Hepatocyte (in vitro differentiated cells): ENCODE results near the gene ARHGAP6. TPM values are rescaled to one million over a fixed set of nuclear protein-coding genes. Genes with fewer than 3 reads are reported as not detected.
"Not testable (repeated sequence)": the region's sequence is repeated elsewhere in the genome, so short reads cannot be mapped to it uniquely, and the experiment has no call there.

ENCODE experiments used
- DNase-seq: peaks from one replicate; pipeline ENCODE4 v3.0.0-alpha.2; 2016; ENCODE audit warnings: low spot score
- H2AFZ ChIP-seq: fragments of 200-600 bp; sonication (generic); 2 replicates; pipeline ENCODE4 v1.6.0; 2016; ENCODE audit warnings: antibody characterized with exemption, mild to moderate bottlenecking
- H3K27ac ChIP-seq: fragments of 200-600 bp; sonication (generic); 2 replicates; pipeline ENCODE4 v1.5.1; 2016; ENCODE audit warnings: mild to moderate bottlenecking
- H3K27me3 ChIP-seq: fragments of 200-600 bp; sonication (generic); 2 replicates; pipeline ENCODE4 v1.6.1; 2016
- H3K36me3 ChIP-seq: fragments of 200-600 bp; sonication (generic); replicated peaks from 2 replicates; pipeline ENCODE4 v1.5.1; 2016; ENCODE audit warnings: low read depth; ENCODE audit not compliant: insufficient read depth
- H3K4me1 ChIP-seq: fragments of 200-600 bp; sonication (generic); 2 replicates; pipeline ENCODE4 v1.5.1; 2016; ENCODE audit warnings: mild to moderate bottlenecking, moderate library complexity; ENCODE audit not compliant: insufficient read depth
- H3K4me2 ChIP-seq: fragments of 200-600 bp; sonication (generic); 2 replicates; pipeline ENCODE4 v1.6.0; 2016
- H3K4me3 ChIP-seq: fragments of 200-600 bp; sonication (generic); 2 replicates; pipeline ENCODE4 v1.5.1; 2016; ENCODE audit warnings: mild to moderate bottlenecking
- H3K79me2 ChIP-seq: fragments of 200-600 bp; sonication (generic); 2 replicates; pipeline ENCODE4 v1.6.0; 2017; ENCODE audit warnings: mild to moderate bottlenecking
- H3K9me2 ChIP-seq: fragments of 200-600 bp; sonication (generic); replicated peaks from 2 replicates; pipeline ENCODE4 v1.6.0; 2017; ENCODE audit warnings: mild to moderate bottlenecking; ENCODE audit not compliant: insufficient read depth
- H3K9me3 ChIP-seq: fragments of 200-600 bp; sonication (generic); 2 replicates; pipeline ENCODE4 v1.5.1; 2016; ENCODE audit warnings: low read depth, mild to moderate bottlenecking
- H4K20me1 ChIP-seq: fragments of 200-600 bp; sonication (generic); 2 replicates; pipeline ENCODE4 v1.6.0; 2016; ENCODE audit warnings: mild to moderate bottlenecking; ENCODE audit not compliant: insufficient read depth, poor library complexity, severe bottlenecking
- CTCF ChIP-seq: fragments of 200-600 bp; sonication (generic); IDR thresholded peaks from 2 replicates; pipeline ENCODE4 v1.5.1; 2016; ENCODE audit warnings: antibody characterized with exemption, mild to moderate bottlenecking; ENCODE audit not compliant: poor library complexity
- EZH2 ChIP-seq: fragments of 200-600 bp; sonication (generic); IDR thresholded peaks from 2 replicates; pipeline ENCODE4 v1.6.1; 2016; ENCODE audit warnings: antibody characterized with exemption, mild to moderate bottlenecking, borderline replicate concordance
- EZH2phosphoT487 ChIP-seq: fragments of 200-600 bp; sonication (generic); IDR thresholded peaks from one replicate; pipeline ENCODE4 v1.6.1; 2018; ENCODE audit warnings: antibody characterized with exemption, mild to moderate bottlenecking, low read depth, moderate library complexity; ENCODE audit not compliant: unreplicated experiment, severe bottlenecking
- WGBS: methylation state at CpG from one replicate; pipeline ENCODE4 v1.1.6; 2016; ENCODE audit warnings: low lambda C conversion rate; ENCODE audit errors: missing lambda C conversion rate; 5-methylcytosine and 5-hydroxymethylcytosine counted together
- polyA plus RNA-seq: library from polyadenylated mRNA; unstranded; fragments of >200 nt; fragmentation: Nextera tagmentation; extraction: Ambion mirVana; gene quantifications from 2 replicates; pipeline ENCODE4 v1.2.1, GENCODE V29; 2016
- total RNA-seq: library from RNA; depleted of rRNA; stranded (reverse); fragments of >200 nt; gene quantifications from 2 replicates; pipeline ENCODE4 v1.2.3, GENCODE V29; 2014

The ARHGAP6 gene
- total and polyA plus RNA-seq, 2 experiments from 2014 or later, result 4.9 to 6.9 TPM

- TF ChIP-seq EZH2, result no peak
- TF ChIP-seq CTCF, result peak; percentile 47
- Histone ChIP-seq H4K20me1 (no peaks in the 10 kb centered on the region), H3K9me2 (no peaks in the 10 kb centered on the region), H3K4me2 (no peak overlapping the region), H3K27me3 (no peaks in the 10 kb centered on the region), H3K4me1 (no peaks in the 10 kb centered on the region), H3K4me3 (no peak overlapping the region), H2AFZ (no peak overlapping the region), H3K36me3 (no peaks in the 10 kb centered on the region), H3K9me3 (no peaks in the 10 kb centered on the region), H3K27ac (no peak overlapping the region), H3K79me2 (no peaks in the 10 kb centered on the region)
- DNase-seq, result peak; percentile 16
- WGBS, result 48% methylated on average over 1 of the region's 1 CpG
Observed at GRCh38 chrX:11531226-11531625, 134.5 kb downstream of the ARHGAP6 start.

GRCh38 chrX:11530621-11531020, 135.1 kb downstream of the ARHGAP6 start:
- H2AFZ ChIP-seq, result no peak overlapping the region
- no peak for TF ChIP-seq EZH2
- TF ChIP-seq EZH2phosphoT487, result no peak
- TF ChIP-seq CTCF, result no peak
- H3K36me3 ChIP-seq, result no peaks in the 10 kb centered on the region
- no peak overlapping the region for H3K27ac ChIP-seq
- WGBS, result 70% methylated on average over 3 of the region's 3 CpGs
- no peaks in the 10 kb centered on the region for H3K27me3 ChIP-seq
- no peaks in the 10 kb centered on the region for H4K20me1 ChIP-seq
- no peak overlapping the region for H3K4me3 ChIP-seq
- no peak overlapping the region for H3K4me2 ChIP-seq
- H3K79me2 ChIP-seq, result no peaks in the 10 kb centered on the region
- DNase-seq, result no peak
- no peaks in the 10 kb centered on the region for H3K9me2 ChIP-seq
- H3K4me1 ChIP-seq, result no peaks in the 10 kb centered on the region
- no peaks in the 10 kb centered on the region for H3K9me3 ChIP-seq

GRCh38 chrX:11528623-11529022, 137.1 kb downstream of the ARHGAP6 start:
- Histone ChIP-seq H3K79me2 (no peaks in the 10 kb centered on the region), H3K4me3 (no peak overlapping the region), H3K27me3 (no peaks in the 10 kb centered on the region), H3K27ac (peak overlapping the region; percentile 3), H2AFZ (no peak overlapping the region), H4K20me1 (no peaks in the 10 kb centered on the region), H3K4me1 (no peaks in the 10 kb centered on the region), H3K9me2 (no peaks in the 10 kb centered on the region), H3K9me3 (no peaks in the 10 kb centered on the region), H3K36me3 (no peaks in the 10 kb centered on the region), H3K4me2 (no peak overlapping the region)
- no peak for TF ChIP-seq EZH2
- TF ChIP-seq CTCF, result no peak
- TF ChIP-seq EZH2phosphoT487, result no peak
- DNase-seq, result no peak
- 68% methylated on average over 2 of the region's 2 CpGs for WGBS

- Histone ChIP-seq H4K20me1 (no peaks in the 10 kb centered on the region), H3K79me2 (no peaks in the 10 kb centered on the region), H3K9me3 (no peaks in the 10 kb centered on the region), H3K4me1 (no peaks in the 10 kb centered on the region), H2AFZ (no peak overlapping the region), H3K36me3 (no peaks in the 10 kb centered on the region), H3K4me3 (no peak overlapping the region), H3K4me2 (no peak overlapping the region), H3K9me2 (no peaks in the 10 kb centered on the region), H3K27me3 (no peaks in the 10 kb centered on the region), H3K27ac (no peak overlapping the region)
- DNase-seq, result no peak
- TF ChIP-seq EZH2 (no peak), CTCF (no peak), EZH2phosphoT487 (no peak)
- WGBS, result 88% methylated on average over 2 of the region's 2 CpGs
Observed at GRCh38 chrX:11525685-11526084, 140.0 kb downstream of the ARHGAP6 start.

GRCh38 chrX:11519234-11519633, 146.5 kb downstream of the ARHGAP6 start:
- not testable (repeated sequence) for H3K9me3 ChIP-seq, H4K20me1 ChIP-seq, H2AFZ ChIP-seq, H3K79me2 ChIP-seq, H3K4me3 ChIP-seq, H3K36me3 ChIP-seq, H3K27ac ChIP-seq, H3K4me1 ChIP-seq, H3K4me2 ChIP-seq, DNase-seq, H3K9me2 ChIP-seq, H3K27me3 ChIP-seq
- 100% methylated on average over 1 of the region's 1 CpG for WGBS
